AG10803 (cell line): ENCODE data around the gene IGF2R.

Experiments
- DNase-seq: peaks from one replicate; pipeline ENCODE4 v3.0.0; 2010; ENCODE audit warnings: low read depth
- H3K4me3 ChIP-seq: 2 replicates; pipeline ENCODE4 v1.5.1; 2011; ENCODE audit warnings: mild to moderate bottlenecking, low read length, control low read depth
- CTCF ChIP-seq: conservative IDR thresholded peaks from 2 replicates; pipeline ENCODE4 v1.5.1; 2011; ENCODE audit warnings: mild to moderate bottlenecking, low read length, control low read depth, inconsistent platforms

Gene IGF2R

GRCh38 chr6:160004419-160005175 lies 35.7 kb downstream of the IGF2R start:
- no peak for DNase-seq
- TF ChIP-seq CTCF: no peak
- H3K4me3 ChIP-seq: no peak overlapping the region

GRCh38 chr6:160005211-160005610 lies 36.3 kb downstream of the IGF2R start:
- DNase-seq: no peak
- TF ChIP-seq CTCF: no peak

GRCh38 chr6:160005861-160006540 lies 37.1 kb downstream of the IGF2R start:
- DNase-seq: peak; percentile 38
- no peak for TF ChIP-seq CTCF
- peak overlapping the region; percentile 24; the same call in 1 of the 2 replicates for H3K4me3 ChIP-seq

More at GRCh38 chr6:160005211-160005610, 36.3 kb downstream of the IGF2R start:
- no peak overlapping the region for H3K4me3 ChIP-seq

GRCh38 chr6:160007145-160007544 lies 38.3 kb downstream of the IGF2R start:
- no peak for DNase-seq
- no peak for TF ChIP-seq CTCF
- H3K4me3 ChIP-seq: no peak overlapping the region

- no peak overlapping the region for H3K4me3 ChIP-seq
- no peak for DNase-seq
- TF ChIP-seq CTCF: no peak
Measured at GRCh38 chr6:160007611-160008010, 38.7 kb downstream of the IGF2R start.

GRCh38 chr6:160010067-160010466 lies 41.2 kb downstream of the IGF2R start:
- TF ChIP-seq CTCF: no peak
- H3K4me3 ChIP-seq: no peak overlapping the region; the same call in 1 of the 2 replicates
- peak; percentile 92 for DNase-seq
